ENCODE measurements around the gene LRFN2. TPM values are rescaled to one million over a fixed set of nuclear protein-coding genes. Genes with fewer than 3 reads are reported as not detected.

Gene LRFN2
- polyA plus RNA-seq, 2 donors: 0.26 to 0.28 TPM

DNA sequence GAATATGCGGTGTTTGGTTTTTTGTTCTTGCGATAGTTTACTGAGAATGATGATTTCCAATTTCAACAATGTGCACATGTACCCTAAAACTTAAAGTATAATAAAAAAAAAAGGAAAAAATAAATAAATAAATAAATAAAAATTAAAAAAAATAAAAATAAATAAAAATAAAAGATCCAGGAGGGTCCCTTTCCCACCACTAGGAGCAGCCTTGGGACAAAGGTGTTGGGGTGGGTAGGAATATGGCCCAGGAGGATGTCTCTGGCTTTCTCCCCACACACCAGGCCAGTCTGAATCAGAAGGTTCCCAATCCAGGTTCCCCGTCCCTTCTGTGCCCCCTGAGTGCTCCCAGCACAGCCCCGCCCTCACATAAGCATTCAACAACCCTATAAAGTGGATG lies 9.5 kb downstream of the LRFN2 start:
- Histone ChIP-seq H3K36me3 (ENCODE audit: control insufficient read depth in 2 of 2, insufficient read depth in 2 of 2, low read length in 1 of 2) (no peaks in the 10 kb centered on the region), H3K4me3 (ENCODE audit: low read depth in 1 of 2, low read length in 2 of 2) (no peak overlapping the region), H3K27ac (ENCODE audit: low read depth in 2 of 2, low read length in 1 of 2) (no peak overlapping the region), H3K27me3 (ENCODE audit: control insufficient read depth in 1 of 2, insufficient read depth in 2 of 2, low read length in 2 of 2) (no peaks in the 10 kb centered on the region), H3K4me1 (ENCODE audit: control insufficient read depth in 2 of 2, insufficient read depth in 2 of 2, low read length in 1 of 2) (peaks cover 0 to 2% of the 10 kb centered on the region in 2 donors), H3K9me3 (ENCODE audit: control insufficient read depth in 2 of 2, insufficient read depth in 1 of 2, low read depth in 1 of 2, low read length in 1 of 2) (no peaks in the 10 kb centered on the region)
- 89 to 95% methylated on average over 4 of the region's 4 CpGs for WGBS, 2 donors

DNA sequence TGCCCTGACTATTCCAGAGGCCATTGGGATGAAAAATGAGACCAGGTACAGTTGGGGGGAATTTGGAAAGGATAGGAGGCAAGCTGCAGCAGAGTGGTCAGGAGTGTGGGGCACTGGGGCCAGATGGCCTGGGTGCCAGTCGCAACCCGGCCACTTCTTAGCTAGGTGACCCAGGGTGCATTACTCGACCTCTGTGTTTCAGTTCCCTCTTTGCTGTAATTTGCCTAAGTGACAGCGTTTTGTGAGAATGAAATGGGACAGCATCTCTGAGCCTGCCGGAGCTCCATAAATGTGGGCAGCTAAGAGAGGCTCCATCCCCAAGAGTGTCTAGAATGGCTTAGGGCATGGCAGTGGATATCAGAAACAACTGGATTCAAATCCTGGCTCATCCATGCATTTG lies 13.9 kb downstream of the LRFN2 start:
- peaks cover 0 to 3% of the 10 kb centered on the region in 2 donors for H3K4me1 ChIP-seq (ENCODE audit: control insufficient read depth in 2 of 2, insufficient read depth in 2 of 2, low read length in 1 of 2)
- H3K27me3 ChIP-seq (ENCODE audit: control insufficient read depth in 1 of 2, insufficient read depth in 2 of 2, low read length in 2 of 2): no peaks in the 10 kb centered on the region
- WGBS, 2 donors: 79 to 87% methylated on average over 5 of the region's 5 CpGs
- no peak overlapping the region for H3K4me3 ChIP-seq (ENCODE audit: low read depth in 1 of 2, low read length in 2 of 2)
- no peak overlapping the region for H3K27ac ChIP-seq (ENCODE audit: low read depth in 2 of 2, low read length in 1 of 2)
- no peaks in the 10 kb centered on the region for H3K36me3 ChIP-seq (ENCODE audit: control insufficient read depth in 2 of 2, insufficient read depth in 2 of 2, low read length in 1 of 2)
- H3K9me3 ChIP-seq (ENCODE audit: control insufficient read depth in 2 of 2, insufficient read depth in 1 of 2, low read depth in 1 of 2, low read length in 1 of 2): no peaks in the 10 kb centered on the region

DNA sequence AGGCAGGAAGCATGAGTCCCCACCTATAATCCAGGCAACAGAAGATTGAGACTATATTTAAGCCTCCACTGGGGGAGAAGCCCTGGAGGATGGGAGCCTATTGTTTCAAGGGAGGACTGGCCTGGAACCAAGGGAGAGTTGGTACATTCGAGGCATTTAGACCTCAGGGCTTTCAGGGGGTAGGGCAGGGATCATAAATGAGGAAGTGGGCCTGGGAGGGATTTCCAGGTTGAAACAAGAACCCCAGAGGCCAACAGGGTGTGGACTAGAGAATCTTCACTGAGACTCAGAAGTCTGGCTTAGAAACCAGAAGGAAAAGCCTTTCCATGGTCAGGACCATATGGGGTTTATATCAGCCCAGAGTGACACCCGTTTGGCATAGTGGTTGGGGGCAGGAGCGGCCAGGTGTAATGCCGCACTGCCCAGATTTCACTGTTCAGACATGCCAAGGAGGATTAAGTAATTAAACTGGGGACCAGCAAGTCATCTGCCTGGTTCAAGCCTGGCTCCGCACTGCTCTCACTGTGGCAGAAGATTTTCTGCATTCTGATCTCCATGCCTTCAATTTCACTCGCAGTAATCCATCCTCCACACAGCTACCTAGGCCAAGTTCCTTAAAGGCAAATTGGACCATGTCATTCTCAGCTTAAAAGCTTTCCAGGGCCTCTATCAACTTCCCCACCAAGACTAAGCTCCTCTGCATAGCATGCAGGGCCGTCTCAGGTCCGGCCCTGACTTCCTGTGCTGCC lies 17.8 kb downstream of the LRFN2 start:
- WGBS, 2 donors: 53 to 56% methylated on average over 8 of the region's 8 CpGs

DNA sequence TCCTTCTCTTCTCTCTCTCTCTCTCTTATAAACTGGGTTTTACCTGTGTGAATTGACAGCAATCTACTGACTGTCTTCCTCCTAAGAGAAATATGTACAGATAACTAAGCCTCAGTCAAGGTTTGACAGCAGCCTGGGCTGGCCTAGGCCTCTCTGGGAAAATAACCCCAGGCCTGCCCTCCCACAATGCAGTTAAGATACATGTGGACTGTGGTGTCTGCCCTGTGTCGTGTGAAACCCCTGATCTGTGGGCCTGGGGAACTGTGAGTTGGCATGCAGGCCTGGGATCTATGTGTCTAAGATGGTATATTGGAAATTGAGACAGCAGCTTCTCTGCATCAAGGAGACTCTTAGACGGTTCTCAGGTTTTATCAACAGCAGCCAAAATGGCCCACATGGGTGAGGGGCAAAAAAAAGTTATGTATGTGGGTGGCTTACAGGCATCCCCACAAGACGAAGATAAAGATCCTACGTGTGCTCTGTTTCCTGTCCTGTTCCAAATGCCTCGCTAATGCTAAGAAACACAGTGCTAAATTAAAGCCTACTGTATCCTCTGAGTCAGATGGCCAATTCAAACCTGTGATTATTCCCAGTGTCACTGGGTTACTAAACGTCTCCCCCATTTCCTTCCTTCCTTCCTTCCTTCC lies 19.0 kb downstream of the LRFN2 start:
- H3K9me3 ChIP-seq (ENCODE audit: control insufficient read depth in 2 of 2, insufficient read depth in 1 of 2, low read depth in 1 of 2, low read length in 1 of 2): no peaks in the 10 kb centered on the region
- no peaks in the 10 kb centered on the region for H3K36me3 ChIP-seq (ENCODE audit: control insufficient read depth in 2 of 2, insufficient read depth in 2 of 2, low read length in 1 of 2)
- no peak overlapping the region for H3K27ac ChIP-seq (ENCODE audit: low read depth in 2 of 2, low read length in 1 of 2)
- H3K4me1 ChIP-seq (ENCODE audit: control insufficient read depth in 2 of 2, insufficient read depth in 2 of 2, low read length in 1 of 2): peaks cover 0 to 3% of the 10 kb centered on the region in 2 donors
- 72 to 78% methylated on average over 6 of the region's 6 CpGs for WGBS, 2 donors
- no peak overlapping the region for H3K4me3 ChIP-seq (ENCODE audit: low read depth in 1 of 2, low read length in 2 of 2)
- no peaks in the 10 kb centered on the region for H3K27me3 ChIP-seq (ENCODE audit: control insufficient read depth in 1 of 2, insufficient read depth in 2 of 2, low read length in 2 of 2)

More for the DNA sequence above, 17.8 kb downstream of the LRFN2 start:
- H3K27ac ChIP-seq (ENCODE audit: low read depth in 2 of 2, low read length in 1 of 2): no peak overlapping the region
- no peaks in the 10 kb centered on the region for H3K9me3 ChIP-seq (ENCODE audit: control insufficient read depth in 2 of 2, insufficient read depth in 1 of 2, low read depth in 1 of 2, low read length in 1 of 2)
- H3K27me3 ChIP-seq (ENCODE audit: control insufficient read depth in 1 of 2, insufficient read depth in 2 of 2, low read length in 2 of 2): no peaks in the 10 kb centered on the region
- no peak overlapping the region for H3K4me3 ChIP-seq (ENCODE audit: low read depth in 1 of 2, low read length in 2 of 2)
- no peaks in the 10 kb centered on the region for H3K36me3 ChIP-seq (ENCODE audit: control insufficient read depth in 2 of 2, insufficient read depth in 2 of 2, low read length in 1 of 2)
- peaks cover 0 to 3% of the 10 kb centered on the region in 2 donors for H3K4me1 ChIP-seq (ENCODE audit: control insufficient read depth in 2 of 2, insufficient read depth in 2 of 2, low read length in 1 of 2)

DNA sequence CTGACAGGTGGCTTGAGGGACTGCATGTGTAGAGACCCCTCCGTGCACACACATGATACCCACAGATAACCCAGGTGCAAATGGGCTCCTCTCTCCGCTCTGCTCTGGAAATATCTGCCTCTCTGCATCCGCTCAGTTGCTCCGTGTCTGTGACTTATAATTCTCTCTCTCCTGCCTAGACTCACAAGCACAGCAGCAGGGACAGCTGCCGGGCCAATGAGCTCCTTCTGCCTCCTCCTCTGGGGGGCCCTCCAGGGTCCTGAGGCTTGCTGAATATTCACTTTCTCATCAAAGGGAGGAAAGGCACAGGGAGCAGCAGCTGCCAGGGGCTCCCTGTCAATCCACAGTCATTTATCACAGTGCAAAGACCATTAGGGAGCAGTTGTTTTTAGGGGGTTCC lies 24.1 kb downstream of the LRFN2 start:
- Histone ChIP-seq H3K4me1 (ENCODE audit: control insufficient read depth in 2 of 2, insufficient read depth in 2 of 2, low read length in 1 of 2) (no peaks in the 10 kb centered on the region), H3K27ac (ENCODE audit: low read depth in 2 of 2, low read length in 1 of 2) (no peak overlapping the region), H3K9me3 (ENCODE audit: control insufficient read depth in 2 of 2, insufficient read depth in 1 of 2, low read depth in 1 of 2, low read length in 1 of 2) (no peaks in the 10 kb centered on the region), H3K36me3 (ENCODE audit: control insufficient read depth in 2 of 2, insufficient read depth in 2 of 2, low read length in 1 of 2) (no peaks in the 10 kb centered on the region), H3K27me3 (ENCODE audit: control insufficient read depth in 1 of 2, insufficient read depth in 2 of 2, low read length in 2 of 2) (no peaks in the 10 kb centered on the region), H3K4me3 (ENCODE audit: low read depth in 1 of 2, low read length in 2 of 2) (no peak overlapping the region)
- WGBS, 2 donors: 67 to 68% methylated on average over 5 of the region's 5 CpGs

DNA sequence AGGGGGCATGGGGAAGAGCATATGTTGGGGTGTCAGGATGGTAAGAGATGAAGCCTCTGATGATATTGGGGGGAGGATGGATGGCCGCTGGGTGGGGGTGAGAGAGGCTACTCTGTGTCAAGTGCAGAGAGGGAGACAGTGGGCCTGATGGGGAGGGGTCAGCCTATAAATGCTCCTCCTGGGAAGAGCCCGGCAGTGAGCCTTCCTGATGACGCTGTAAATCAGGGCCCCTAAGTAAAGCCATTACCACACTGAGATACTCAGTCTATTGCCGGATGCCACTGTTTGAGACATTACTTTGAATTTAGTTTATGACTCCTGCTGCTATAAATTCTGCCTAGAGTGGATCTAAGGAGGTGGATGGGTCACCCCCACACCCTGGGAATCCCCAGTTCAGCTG lies 28.1 kb downstream of the LRFN2 start:
- WGBS, 2 donors: 89 to 92% methylated on average over 4 of the region's 4 CpGs
- Histone ChIP-seq H3K4me3 (ENCODE audit: low read depth in 1 of 2, low read length in 2 of 2) (no peak overlapping the region), H3K36me3 (ENCODE audit: control insufficient read depth in 2 of 2, insufficient read depth in 2 of 2, low read length in 1 of 2) (no peaks in the 10 kb centered on the region), H3K27ac (ENCODE audit: low read depth in 2 of 2, low read length in 1 of 2) (no peak overlapping the region), H3K27me3 (ENCODE audit: control insufficient read depth in 1 of 2, insufficient read depth in 2 of 2, low read length in 2 of 2) (no peaks in the 10 kb centered on the region), H3K9me3 (ENCODE audit: control insufficient read depth in 2 of 2, insufficient read depth in 1 of 2, low read depth in 1 of 2, low read length in 1 of 2) (no peaks in the 10 kb centered on the region), H3K4me1 (ENCODE audit: control insufficient read depth in 2 of 2, insufficient read depth in 2 of 2, low read length in 1 of 2) (no peaks in the 10 kb centered on the region)

DNA sequence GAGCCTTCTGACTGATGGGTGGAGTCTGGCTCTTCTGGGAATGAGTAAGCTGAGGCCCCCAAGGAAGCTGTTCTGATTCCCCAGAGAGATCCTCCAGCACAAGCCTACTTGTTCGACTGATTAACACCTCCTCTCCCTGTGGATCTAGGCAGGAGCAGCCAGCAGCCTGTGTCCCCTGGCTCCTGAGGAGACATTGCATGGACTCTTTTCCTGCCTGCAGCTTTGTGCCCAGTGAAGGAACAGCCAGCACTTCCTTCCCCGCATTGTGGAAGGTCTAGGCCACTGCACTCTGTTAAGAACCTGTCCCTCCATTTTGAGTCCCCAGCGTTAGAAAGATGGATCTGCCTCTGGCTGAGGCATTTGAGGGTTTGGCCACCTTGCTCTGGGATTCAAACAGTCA lies 29.1 kb downstream of the LRFN2 start:
- WGBS, 2 donors: 73 to 75% methylated on average over 3 of the region's 3 CpGs
- Histone ChIP-seq H3K27me3 (ENCODE audit: control insufficient read depth in 1 of 2, insufficient read depth in 2 of 2, low read length in 2 of 2) (no peaks in the 10 kb centered on the region), H3K9me3 (ENCODE audit: control insufficient read depth in 2 of 2, insufficient read depth in 1 of 2, low read depth in 1 of 2, low read length in 1 of 2) (no peaks in the 10 kb centered on the region), H3K4me1 (ENCODE audit: control insufficient read depth in 2 of 2, insufficient read depth in 2 of 2, low read length in 1 of 2) (no peaks in the 10 kb centered on the region), H3K4me3 (ENCODE audit: low read depth in 1 of 2, low read length in 2 of 2) (no peak overlapping the region), H3K27ac (ENCODE audit: low read depth in 2 of 2, low read length in 1 of 2) (no peak overlapping the region), H3K36me3 (ENCODE audit: control insufficient read depth in 2 of 2, insufficient read depth in 2 of 2, low read length in 1 of 2) (no peaks in the 10 kb centered on the region)

DNA sequence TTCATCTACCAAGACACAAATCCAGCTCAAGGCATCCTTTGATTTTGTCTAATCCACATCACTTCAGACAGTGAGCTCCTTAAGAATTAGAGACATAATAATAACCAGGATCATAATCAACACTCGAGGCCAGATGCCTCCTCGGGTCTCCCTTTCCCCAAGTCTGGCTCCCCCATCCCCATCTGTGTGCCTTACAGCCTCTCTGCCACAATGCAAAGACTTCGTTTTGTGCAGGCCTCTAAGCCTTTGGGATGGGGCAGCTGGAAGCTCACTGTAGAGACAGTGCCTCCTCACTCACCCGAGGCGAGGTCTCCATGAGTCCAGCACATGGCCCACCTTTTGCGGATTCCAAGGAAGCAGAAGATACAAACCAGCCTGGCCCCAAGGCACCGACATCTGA lies 30.3 kb downstream of the LRFN2 start:
- 89% methylated on average over 7 of the region's 7 CpGs for WGBS, 2 donors
- Histone ChIP-seq H3K36me3 (ENCODE audit: control insufficient read depth in 2 of 2, insufficient read depth in 2 of 2, low read length in 1 of 2) (no peaks in the 10 kb centered on the region), H3K27ac (ENCODE audit: low read depth in 2 of 2, low read length in 1 of 2) (no peak overlapping the region), H3K4me1 (ENCODE audit: control insufficient read depth in 2 of 2, insufficient read depth in 2 of 2, low read length in 1 of 2) (no peaks in the 10 kb centered on the region), H3K4me3 (ENCODE audit: low read depth in 1 of 2, low read length in 2 of 2) (no peak overlapping the region), H3K27me3 (ENCODE audit: control insufficient read depth in 1 of 2, insufficient read depth in 2 of 2, low read length in 2 of 2) (no peaks in the 10 kb centered on the region), H3K9me3 (ENCODE audit: control insufficient read depth in 2 of 2, insufficient read depth in 1 of 2, low read depth in 1 of 2, low read length in 1 of 2) (no peaks in the 10 kb centered on the region)

DNA sequence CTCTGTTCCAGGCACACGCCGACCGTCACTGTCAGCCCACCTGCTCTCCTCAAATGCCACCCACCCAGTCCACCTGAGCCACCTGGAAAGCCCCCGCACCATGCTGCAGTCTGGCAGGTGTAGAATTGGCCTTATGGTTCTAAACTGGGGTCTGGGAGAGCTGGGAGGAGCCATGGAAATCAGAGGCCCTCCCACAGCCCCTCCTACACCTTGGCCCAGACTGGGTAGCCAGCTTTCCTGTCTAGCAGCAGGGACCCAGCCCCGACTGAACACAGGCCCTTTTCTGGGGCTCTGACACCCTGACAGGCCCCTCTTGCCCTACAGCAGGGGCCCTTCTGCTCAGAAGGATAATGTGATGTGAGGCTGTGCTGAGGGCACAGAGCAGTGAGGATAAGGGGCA lies 31.1 kb downstream of the LRFN2 start:
- H3K27me3 ChIP-seq (ENCODE audit: control insufficient read depth in 1 of 2, insufficient read depth in 2 of 2, low read length in 2 of 2): no peaks in the 10 kb centered on the region
- H3K4me1 ChIP-seq (ENCODE audit: control insufficient read depth in 2 of 2, insufficient read depth in 2 of 2, low read length in 1 of 2): no peaks in the 10 kb centered on the region
- H3K36me3 ChIP-seq (ENCODE audit: control insufficient read depth in 2 of 2, insufficient read depth in 2 of 2, low read length in 1 of 2): no peaks in the 10 kb centered on the region
- WGBS, 2 donors: 70 to 82% methylated on average over 5 of the region's 5 CpGs
- H3K27ac ChIP-seq (ENCODE audit: low read depth in 2 of 2, low read length in 1 of 2): no peak overlapping the region
- H3K9me3 ChIP-seq (ENCODE audit: control insufficient read depth in 2 of 2, insufficient read depth in 1 of 2, low read depth in 1 of 2, low read length in 1 of 2): no peaks in the 10 kb centered on the region
- H3K4me3 ChIP-seq (ENCODE audit: low read depth in 1 of 2, low read length in 2 of 2): no peak overlapping the region

DNA sequence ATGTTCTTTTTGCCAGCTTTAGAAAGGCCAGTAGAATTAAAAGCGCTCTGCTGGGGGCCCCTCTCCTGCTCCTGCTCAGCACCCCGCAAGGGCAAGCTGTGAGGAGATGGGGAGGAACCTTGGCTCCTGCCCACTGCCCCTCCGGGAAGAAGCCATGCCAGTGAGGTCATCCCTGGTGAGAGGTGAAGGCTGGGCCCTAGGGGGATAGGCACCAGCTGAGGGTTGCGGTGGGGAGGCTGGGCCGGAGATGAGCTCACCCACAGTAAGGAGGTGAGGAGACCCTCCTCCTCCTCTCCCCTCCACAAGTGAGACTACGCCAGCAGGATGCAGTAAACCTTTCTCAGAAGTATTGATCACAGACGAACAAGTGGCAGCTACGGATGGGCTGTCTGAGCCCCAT lies 32.1 kb downstream of the LRFN2 start:
- H3K27me3 ChIP-seq (ENCODE audit: control insufficient read depth in 1 of 2, insufficient read depth in 2 of 2, low read length in 2 of 2): no peaks in the 10 kb centered on the region

More for the DNA sequence above, 32.1 kb downstream of the LRFN2 start:
- no peaks in the 10 kb centered on the region for H3K4me1 ChIP-seq (ENCODE audit: control insufficient read depth in 2 of 2, insufficient read depth in 2 of 2, low read length in 1 of 2)
- no peak overlapping the region for H3K4me3 ChIP-seq (ENCODE audit: low read depth in 1 of 2, low read length in 2 of 2)
- 74 to 76% methylated on average over 8 of the region's 8 CpGs for WGBS, 2 donors
- no peak overlapping the region for H3K27ac ChIP-seq (ENCODE audit: low read depth in 2 of 2, low read length in 1 of 2)
- H3K9me3 ChIP-seq (ENCODE audit: control insufficient read depth in 2 of 2, insufficient read depth in 1 of 2, low read depth in 1 of 2, low read length in 1 of 2): no peaks in the 10 kb centered on the region
- H3K36me3 ChIP-seq (ENCODE audit: control insufficient read depth in 2 of 2, insufficient read depth in 2 of 2, low read length in 1 of 2): no peaks in the 10 kb centered on the region

Data from esophagus (tissue), 2 donors.